K562 (cell line): Measurements from ENCODE around the gene KCNAB1. TPM values are rescaled to one million over a fixed set of nuclear protein-coding genes. Genes with fewer than 3 reads are reported as not detected.

Source experiments
- ATAC-seq: fragments of 200-7000 bp; cut with Tn5 transposase; 3 replicates; pipeline ENCODE4 v1.9.1; 2020; ENCODE audit warnings: moderate library complexity
- BruUV-seq: library from RNA; stranded (reverse); fragments of 400-500 nt; replicated peaks from 2 replicates; lab custom pipeline; 2021; lab: Mats Ljungman, UMichigan
- CTCF ChIA-PET: fragments of 300-600 bp; formaldehyde crosslinking; extraction: SDS; loops from one replicate; lab custom pipeline; 2021; ENCODE audit warnings: low intra/inter-chr PET ratio; lab: Yijun Ruan, JAX
- POLR2A ChIA-PET: fragments of 300-600, 350-650 bp; sonication (Branson Sonifier 250); formaldehyde crosslinking; extraction: SDS; loops from one replicate; lab custom pipeline; 2021; ENCODE audit warnings: antibody characterized with exemption, inconsistent platforms; lab: Yijun Ruan, JAX
- DNase-seq, 4 experiments: peaks; one replicate each; pipeline versions ENCODE4 v3.0.0 to v3.0.0-alpha.2; 2011 to 2018; ENCODE audit warnings: low spot score in 3 of 4, mixed read lengths in 3 of 4; ENCODE audit errors: extremely low read depth in 1 of 4
- FAIRE-seq: peaks from 2 replicates; lab custom pipeline; 2011; peaks lifted over from hg19 to GRCh38; lab: Jason Lieb, UNC
- H2AFZ ChIP-seq: 2 replicates; pipeline ENCODE4 v1.6.0; 2011; ENCODE audit warnings: low read depth, low read length, control low read depth, inconsistent platforms
- H3K27ac ChIP-seq: fragments of 200-600 bp; 3 replicates; pipeline ENCODE4 v1.8.0; 2011; ENCODE audit warnings: low read depth, mild to moderate bottlenecking, control low read depth, inconsistent platforms, low read length, moderate library complexity, mixed read lengths; ENCODE audit errors: extremely low read depth
- H3K27me3 ChIP-seq, 2 experiments: fragments of 300-600 bp in 1 of 2; 2 replicates in 1 of 2; 3 replicates in 1 of 2; pipeline versions ENCODE4 v1.6.0 to v1.8.0; 2011; ENCODE audit warnings: inconsistent platforms in 2 of 2, low read length in 2 of 2, mild to moderate bottlenecking in 1 of 2, mixed read lengths in 1 of 2, moderate library complexity in 1 of 2; ENCODE audit not compliant: control insufficient read depth in 2 of 2, insufficient read depth in 2 of 2
- H3K36me3 ChIP-seq: fragments of 300-600 bp; 3 replicates; pipeline ENCODE4 v1.8.0; 2011; ENCODE audit warnings: mild to moderate bottlenecking, low read length, inconsistent platforms; ENCODE audit not compliant: control insufficient read depth, insufficient read depth
- H3K4me1 ChIP-seq, 2 experiments: fragments of 200-600 bp in 1 of 2; replicated peaks in 1 of 2; 2 replicates in 1 of 2; 3 replicates in 1 of 2; pipeline versions ENCODE4 v1.5.1 to v1.8.0; 2011; ENCODE audit warnings: inconsistent platforms in 2 of 2, low read length in 2 of 2, mild to moderate bottlenecking in 1 of 2, mixed read lengths in 1 of 2, moderate library complexity in 1 of 2; ENCODE audit not compliant: control insufficient read depth in 2 of 2, insufficient read depth in 2 of 2
- H3K4me2 ChIP-seq: 2 replicates; pipeline ENCODE4 v1.6.1; 2011; ENCODE audit warnings: low read length, control low read depth, inconsistent platforms, mixed read lengths; ENCODE audit not compliant: insufficient read depth
- H3K4me3 ChIP-seq: fragments of 200-600 bp; sonication (generic), shearing (Covaris generic); 2 replicates; pipeline ENCODE4 v1.5.1; 2016; ENCODE audit warnings: control low read depth, inconsistent platforms
- H3K79me2 ChIP-seq: fragments of 200-600 bp; 3 replicates; pipeline ENCODE4 v1.8.0; 2011; ENCODE audit warnings: low read length, inconsistent platforms; ENCODE audit not compliant: control insufficient read depth, insufficient read depth
- H3K9ac ChIP-seq, 2 experiments: 2 replicates each; pipeline versions ENCODE4 v1.6.0 to v1.6.1; 2011; ENCODE audit warnings: low read depth in 2 of 2, low read length in 2 of 2, control low read depth in 1 of 2, inconsistent platforms in 1 of 2, mild to moderate bottlenecking in 1 of 2, mixed read lengths in 1 of 2; ENCODE audit not compliant: insufficient read depth in 1 of 2
- H3K9me1 ChIP-seq: one replicate; pipeline ENCODE4 v1.6.0; 2011; ENCODE audit warnings: inconsistent platforms, mild to moderate bottlenecking, low read length, moderate library complexity; ENCODE audit not compliant: control insufficient read depth, insufficient read depth
- H3K9me3 ChIP-seq: replicated peaks from 2 replicates; pipeline ENCODE4 v1.5.1; 2011; ENCODE audit warnings: low read depth, low read length, inconsistent platforms; ENCODE audit not compliant: control insufficient read depth, insufficient read depth
- H4K20me1 ChIP-seq: replicated peaks from 2 replicates; pipeline ENCODE4 v1.6.1; 2011; ENCODE audit warnings: low read length, inconsistent platforms, mixed read lengths; ENCODE audit not compliant: control insufficient read depth, insufficient read depth
- CHCHD3 ChIP-seq: fragments of 250-450 bp; sonication (Bioruptor Pico); IDR thresholded peaks from 2 replicates; pipeline ENCODE4 v2.1.2; 2022; ENCODE audit warnings: mild to moderate bottlenecking
- EP300 ChIP-seq: IDR thresholded peaks from 2 replicates; pipeline ENCODE4 v1.6.1; 2012; ENCODE audit warnings: low read length, improper control_type of control experiment
- GATAD2B ChIP-seq: fragments of 450-650 bp; IDR thresholded peaks from 2 replicates; pipeline ENCODE4 v1.6.1; 2017; ENCODE audit warnings: mild to moderate bottlenecking, borderline replicate concordance
- NCOA1 ChIP-seq: fragments of 450-650 bp; IDR thresholded peaks from 2 replicates; pipeline ENCODE4 v1.6.1; 2016; ENCODE audit warnings: low read depth
- PTRF ChIP-seq: fragments of 450-650 bp; IDR thresholded peaks from 2 replicates; pipeline ENCODE4 v1.6.1; 2016; ENCODE audit warnings: mild to moderate bottlenecking, missing genetic modification characterization, missing compliant biosample characterization
- RAD21 ChIP-seq, 2 experiments: fragments of 250-450 bp in 1 of 2; fragments of 450-650 bp in 1 of 2; sonication (Bioruptor Pico) in 1 of 2; formaldehyde crosslinking in 1 of 2; IDR thresholded peaks in 1 of 2; conservative IDR thresholded peaks in 1 of 2; 2 replicates each; pipeline versions ENCODE4 v1.4.0 to v1.8.0; 2020 to 2022; ENCODE audit warnings: mild to moderate bottlenecking in 2 of 2, moderate library complexity in 1 of 2
- SMAD1 ChIP-seq: fragments of 150-350 bp; IDR thresholded peaks from 2 replicates; pipeline ENCODE4 v1.6.1; 2014; ENCODE audit warnings: low read length, low read depth; ENCODE audit not compliant: partially characterized antibody
- SRSF3 ChIP-seq: fragments of 200-400 bp; formaldehyde crosslinking; IDR thresholded peaks from 2 replicates; pipeline ENCODE4 v1.6.1; 2016; ENCODE audit warnings: mild to moderate bottlenecking, low read length, moderate library complexity; ENCODE audit not compliant: insufficient read depth
- ZNF699 ChIP-seq: fragments of 250-450 bp; sonication (Bioruptor Pico); IDR thresholded peaks from 2 replicates; pipeline ENCODE4 v1.8.0; 2021; ENCODE audit warnings: mild to moderate bottlenecking, moderate library complexity; ENCODE audit not compliant: insufficient replicate concordance
- WGBS: fragments of 100-300 bp; shearing (Covaris generic); methylation state at CpG from one replicate; pipeline ENCODE4 v1.1.6; 2016; ENCODE audit warnings: low coverage, mixed read lengths; ENCODE audit not compliant: insufficient coverage; ENCODE audit errors: missing lambda C conversion rate; 5-methylcytosine and 5-hydroxymethylcytosine counted together
- in situ Hi-C: fragments of 300-500 bp; cut with MboI; formaldehyde crosslinking; loops from 4 replicates; pipeline ENCODE4 v1.15.0; 2018; ENCODE audit warnings: inconsistent platforms, mixed read lengths
- intact Hi-C: fragments of 100-400 bp; cut with micrococcal nuclease; formaldehyde crosslinking; loops from 2 replicates; pipeline ENCODE4 v1.14.2; 2022
- polyA plus RNA-seq, 8 experiments: library from polyadenylated mRNA; depleted of rRNA in 4 of 8; stranded (reverse) in 5 of 8; unstranded in 3 of 8; fragments of >200 nt; fragmentation: Nextera tagmentation in 2 of 8; fragmentation: Illumina TruSeq in 1 of 8; extraction: Ambion mirVana in 2 of 8; extraction: Trizol in 1 of 8; gene quantifications; 2 replicates each; pipeline versions ENCODE4 v1.2.1 to v1.2.3, GENCODE V29; 2011 to 2014; ENCODE audit warnings: inconsistent platforms in 1 of 8, missing spikeins in 1 of 8
- total RNA-seq, 7 experiments: library from RNA; depleted of rRNA in 6 of 7; stranded (reverse); fragments of >200 nt in 6 of 7; fragmentation: Illumina TruSeq in 2 of 7; extraction: Trizol in 2 of 7; gene quantifications; 2 replicates each; pipeline versions ENCODE4 v1.2.1 to v1.2.3, GENCODE V29; 2011 to 2021; ENCODE audit warnings: low replicate concordance in 1 of 7

Gene KCNAB1
- total and polyA plus RNA-seq, 9 of the 15 experiments (the other 6 are each of a cell fraction or from before 2014, with no cell fraction given): 0.14 to 1.2 (median 0.51) TPM

- TF ChIP-seq ZNF699 (CRISPR knock-in tag) (no peak), EP300 (no peak), GATAD2B (no peak), SMAD1 (peak; percentile 73)
These were observed 51.2 kb downstream of the KCNAB1 start (continued) for GRCh38 chr3:156171281-156172267.

- Histone ChIP-seq H3K9me3 (no peaks in the 10 kb centered on the region), H3K9ac (no peak overlapping the region), H3K9me1 (no peaks in the 10 kb centered on the region), H3K27ac (no peak overlapping the region), H3K36me3 (no peaks in the 10 kb centered on the region), H4K20me1 (no peaks in the 10 kb centered on the region), H3K27me3 (peaks cover 15 to 18% of the 10 kb centered on the region in 2 experiments; a peak in 3 of 5 replicates), H3K4me2 (no peak overlapping the region), H2AFZ (no peak overlapping the region), H3K79me2 (no peaks in the 10 kb centered on the region), H3K4me3 (no peak overlapping the region), H3K4me1 (peaks cover 0 to 3% of the 10 kb centered on the region in 2 experiments; a peak in 1 of 5 replicates)
- in situ Hi-C loops: loop anchor here (25.0 kb wide), 2 partner anchors 215 to 340 kb away; no protein-coding TSS in a partner anchor
- ChIA-PET CTCF (no interaction called here), POLR2A (no interaction called here)
- no peak for ATAC-seq
- 2% methylated on average over 5 of the region's 5 CpGs for WGBS
- no peak for DNase-seq
- intact Hi-C loops: no loop called here
- no TSS peak for BruUV-seq
- FAIRE-seq: no peak
- TF ChIP-seq NCOA1 (no peak), SRSF3 (no peak), PTRF (tag) (no peak), RAD21 (CRISPR knock-in tag; conservative IDR thresholded peaks at IDR 0.05 in 1 of 2, IDR thresholded peaks at IDR 0.05 in 1 of 2) (no peak), CHCHD3 (CRISPR knock-in tag) (no peak)
These were observed 52.2 kb downstream of the KCNAB1 start for GRCh38 chr3:156172536-156172935.
